DND-41 (cell line): ENCODE results near the gene GPR132.

Experiments used
- ATAC-seq: fragments of 200-7000 bp; cut with Tn5 transposase; 3 replicates; pipeline ENCODE4 v1.9.1; 2021; ENCODE audit warnings: low read depth; ENCODE audit not compliant: insufficient read depth
- DNase-seq: peaks from one replicate; pipeline ENCODE4 v3.0.0-alpha.2; 2020
- H2AFZ ChIP-seq: 2 replicates; pipeline ENCODE4 v1.6.0; 2012; ENCODE audit warnings: low read depth, low read length
- H3K27ac ChIP-seq: 2 replicates; pipeline ENCODE4 v1.5.1; 2012; ENCODE audit warnings: low read length, inconsistent platforms
- H3K27me3 ChIP-seq: fragments of 200-600 bp; sonication (generic); 2 replicates; pipeline ENCODE4 v1.6.0; 2012; ENCODE audit warnings: low read length, mild to moderate bottlenecking, inconsistent platforms; ENCODE audit not compliant: insufficient read depth, poor library complexity
- H3K36me3 ChIP-seq: 2 replicates; pipeline ENCODE4 v1.5.1; 2012; ENCODE audit warnings: low read length, inconsistent platforms; ENCODE audit not compliant: insufficient read depth
- H3K4me1 ChIP-seq: 2 replicates; pipeline ENCODE4 v1.5.1; 2012; ENCODE audit warnings: mild to moderate bottlenecking, low read length; ENCODE audit not compliant: insufficient read depth
- H3K4me2 ChIP-seq: 2 replicates; pipeline ENCODE4 v1.6.0; 2012; ENCODE audit warnings: mild to moderate bottlenecking, moderate library complexity, low read length, inconsistent platforms; ENCODE audit not compliant: insufficient read depth
- H3K4me3 ChIP-seq, 2 experiments: fragments of 200-600 bp in 1 of 2; shearing (Covaris generic) in 1 of 2; 2 replicates each; pipeline ENCODE4 v1.5.1; 2012 to 2016; ENCODE audit warnings: inconsistent platforms in 2 of 2, low read length in 2 of 2, mild to moderate bottlenecking in 2 of 2, low read depth in 1 of 2, moderate library complexity in 1 of 2
- H3K79me2 ChIP-seq: 2 replicates; pipeline ENCODE4 v1.6.0; 2012; ENCODE audit warnings: low read length, inconsistent platforms; ENCODE audit not compliant: insufficient read depth
- H3K9ac ChIP-seq: 2 replicates; pipeline ENCODE4 v1.6.0; 2012; ENCODE audit warnings: low read depth, mild to moderate bottlenecking, inconsistent platforms, low read length, moderate library complexity
- H3K9me3 ChIP-seq: 2 replicates; pipeline ENCODE4 v1.5.1; 2012; ENCODE audit warnings: low read length, moderate library complexity, mild to moderate bottlenecking, inconsistent platforms; ENCODE audit not compliant: insufficient read depth, severe bottlenecking
- H4K20me1 ChIP-seq: 2 replicates; pipeline ENCODE4 v1.6.0; 2012; ENCODE audit warnings: low read length; ENCODE audit not compliant: insufficient read depth
- CTCF ChIP-seq: IDR thresholded peaks from 2 replicates; pipeline ENCODE4 v1.5.1; 2012; ENCODE audit warnings: borderline replicate concordance, low read length, moderate library complexity, mild to moderate bottlenecking; ENCODE audit not compliant: poor library complexity, severe bottlenecking; ENCODE audit errors: extremely low read depth
- EZH2 ChIP-seq: IDR thresholded peaks from 3 replicates; pipeline ENCODE4 v1.6.1; 2012; ENCODE audit warnings: borderline replicate concordance, low read depth, mild to moderate bottlenecking, moderate library complexity, low read length, inconsistent platforms; ENCODE audit not compliant: severe bottlenecking

The GPR132 gene

GRCh38 chr14:105098316-105098715 is 33.1 kb upstream of the GPR132 start:
- TF ChIP-seq EZH2 (no peak), CTCF (no peak)
- Histone ChIP-seq H3K9me3 (peaks cover 8% of the 10 kb centered on the region), H3K9ac (no peak overlapping the region), H3K79me2 (no peaks in the 10 kb centered on the region), H3K27ac (no peak overlapping the region), H3K4me2 (no peak overlapping the region), H3K4me1 (peaks cover 20% of the 10 kb centered on the region), H3K27me3 (no peaks in the 10 kb centered on the region), H3K4me3 (no peak overlapping the region), H2AFZ (no peak overlapping the region), H3K36me3 (no peaks in the 10 kb centered on the region), H4K20me1 (no peaks in the 10 kb centered on the region; the same call in 1 of the 2 replicates)
- DNase-seq (no peak), ATAC-seq (no peak)

DNA sequence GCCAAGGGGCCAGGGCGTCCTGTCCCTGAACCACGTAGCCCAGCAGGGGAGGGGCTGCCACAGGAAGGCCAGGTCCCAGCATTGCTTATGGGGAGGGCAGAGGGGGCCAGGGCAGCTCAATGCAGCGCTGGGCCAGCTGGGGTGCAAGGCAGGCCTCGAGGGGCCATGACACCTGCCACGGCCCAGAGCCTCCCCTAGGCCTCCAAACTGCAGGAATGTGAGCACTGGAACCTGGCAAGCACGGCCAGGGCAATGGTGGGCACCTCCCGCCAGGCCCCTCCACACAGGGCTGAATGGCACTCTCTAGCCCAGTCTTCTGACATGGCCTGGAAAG is 32.5 kb upstream of the GPR132 start:
- H3K27ac ChIP-seq, result no peak overlapping the region
- TF ChIP-seq CTCF, result no peak
- TF ChIP-seq EZH2, result no peak

GRCh38 chr14:105096206-105096875 is 31.1 kb upstream of the GPR132 start:
- H3K4me3 ChIP-seq, result no peak overlapping the region
- peaks cover 26% of the 10 kb centered on the region for H3K4me1 ChIP-seq
- no peak for DNase-seq
- no peaks in the 10 kb centered on the region for H3K27me3 ChIP-seq
- H2AFZ ChIP-seq, result no peak overlapping the region
- H3K36me3 ChIP-seq, result no peaks in the 10 kb centered on the region
- no peak overlapping the region for H3K27ac ChIP-seq
- H3K4me2 ChIP-seq, result no peak overlapping the region
- no peak overlapping the region for H3K9ac ChIP-seq
- H4K20me1 ChIP-seq, result no peaks in the 10 kb centered on the region; the same call in 1 of the 2 replicates
- no peak for ATAC-seq
- no peak for TF ChIP-seq EZH2
- no peak for TF ChIP-seq CTCF
- no peaks in the 10 kb centered on the region for H3K79me2 ChIP-seq
- H3K9me3 ChIP-seq, result peaks cover 8% of the 10 kb centered on the region

More for the DNA sequence above, 32.5 kb upstream of the GPR132 start:
- H3K79me2 ChIP-seq, result no peaks in the 10 kb centered on the region
- no peak overlapping the region for H3K9ac ChIP-seq
- H3K36me3 ChIP-seq, result no peaks in the 10 kb centered on the region
- H3K27me3 ChIP-seq, result no peaks in the 10 kb centered on the region
- no peak overlapping the region for H3K4me2 ChIP-seq
- no peak for DNase-seq
- no peak overlapping the region for H2AFZ ChIP-seq
- no peak overlapping the region for H3K4me3 ChIP-seq
- ATAC-seq, result no peak
- H3K9me3 ChIP-seq, result peaks cover 8% of the 10 kb centered on the region
- H3K4me1 ChIP-seq, result peaks cover 23% of the 10 kb centered on the region
- H4K20me1 ChIP-seq, result no peaks in the 10 kb centered on the region; the same call in 1 of the 2 replicates
